Measurements from ENCODE around the gene CLPTM1L.

CLPTM1L gene

GRCh38 chr5:1274471-1274870 lies 70.4 kb downstream of the CLPTM1L start:
- no peak for DNase-seq (ENCODE audit: low read depth in 2 of 2)

DNA sequence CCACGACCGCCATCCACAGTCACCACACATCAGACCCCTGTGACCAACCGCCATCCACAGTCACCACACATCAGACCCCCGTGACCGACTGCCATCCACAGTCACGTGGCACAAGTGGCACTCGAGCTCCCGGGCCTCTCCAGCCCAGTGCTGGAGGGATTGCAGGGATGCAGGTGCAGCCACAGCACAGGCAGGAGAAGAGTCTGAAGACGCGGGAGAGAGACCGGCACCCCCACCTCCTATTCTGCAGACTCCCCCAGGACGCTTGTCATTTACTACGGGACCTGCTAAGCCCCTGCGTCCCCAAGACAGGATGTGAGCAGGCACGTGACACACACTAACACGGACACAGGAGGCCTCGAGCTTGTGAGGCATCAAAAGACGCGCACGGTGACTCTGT lies 71.2 kb downstream of the CLPTM1L start:
- no peak for DNase-seq (ENCODE audit: low read depth in 2 of 2)

- no peak for DNase-seq (ENCODE audit: low read depth in 2 of 2)
Measured at GRCh38 chr5:1272201-1272600, 72.7 kb downstream of the CLPTM1L start.

DNA sequence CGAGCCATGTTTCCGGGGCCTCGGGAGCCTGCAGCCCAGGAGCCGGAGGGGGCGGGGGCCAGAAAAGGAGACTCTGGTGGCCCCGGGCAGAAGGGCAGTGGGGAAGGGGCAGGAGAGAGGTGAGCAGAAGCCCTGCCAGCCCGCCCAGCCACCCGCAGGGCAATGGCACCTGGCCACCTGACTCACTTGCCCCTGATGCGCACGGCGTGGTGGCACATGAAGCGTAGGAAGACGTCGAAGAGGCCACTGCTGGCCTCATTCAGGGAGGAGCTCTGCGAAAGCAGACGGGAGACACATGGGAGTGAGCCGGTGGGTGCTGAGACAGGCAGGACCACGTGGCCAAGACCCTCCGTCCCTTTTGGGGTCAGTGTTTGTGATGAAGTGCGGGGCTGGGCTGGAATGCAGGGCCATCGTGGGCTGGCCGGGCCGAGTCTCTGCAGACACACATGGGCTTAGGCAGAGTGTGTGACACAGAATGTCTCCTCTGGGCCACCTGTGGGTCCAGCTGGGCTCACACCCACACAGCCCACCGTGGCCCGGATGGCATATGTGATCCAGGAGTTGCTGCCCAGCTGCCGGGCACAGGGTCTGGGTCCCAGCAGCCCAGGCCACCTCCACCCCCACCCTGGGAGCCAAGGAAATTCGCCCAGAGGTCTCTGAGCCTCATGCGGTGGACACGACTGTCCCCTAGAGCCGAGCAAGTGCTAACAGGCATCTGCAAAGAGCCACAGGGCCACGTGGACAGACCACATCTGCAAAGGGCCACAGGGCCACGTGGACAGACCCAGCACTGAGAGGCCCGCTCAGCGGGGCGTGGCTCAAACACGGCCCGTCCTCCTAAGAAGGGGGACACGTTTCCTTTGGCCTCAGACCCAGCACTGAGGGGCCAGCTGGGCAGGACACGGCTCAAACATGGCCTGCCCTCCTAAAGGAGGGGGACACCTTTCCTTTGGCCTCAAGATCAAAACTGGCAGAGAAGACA lies 73.7 kb downstream of the CLPTM1L start:
- no peak for DNase-seq (ENCODE audit: low read depth in 2 of 2)

DNA sequence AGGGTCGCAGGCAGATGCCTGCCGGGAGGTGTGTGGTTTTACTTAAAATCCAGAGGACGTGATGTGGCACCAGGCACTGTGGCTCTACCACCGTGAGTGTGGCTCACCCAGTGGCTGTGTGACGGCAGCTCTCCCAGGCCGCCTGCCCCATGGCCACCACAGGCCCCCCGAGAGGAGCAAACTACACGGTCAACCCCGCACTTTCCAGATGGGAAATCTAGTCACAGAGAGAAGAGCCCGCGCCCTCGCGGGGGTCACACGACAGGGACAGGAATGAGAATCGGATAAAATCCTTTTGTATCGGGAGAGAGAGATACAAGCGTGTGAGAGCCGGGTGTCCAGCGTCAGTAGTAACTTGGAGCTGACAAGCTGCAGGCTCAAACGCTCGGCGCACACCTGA lies 74.5 kb downstream of the CLPTM1L start:
- no peak for DNase-seq (ENCODE audit: low read depth in 2 of 2)

DNA sequence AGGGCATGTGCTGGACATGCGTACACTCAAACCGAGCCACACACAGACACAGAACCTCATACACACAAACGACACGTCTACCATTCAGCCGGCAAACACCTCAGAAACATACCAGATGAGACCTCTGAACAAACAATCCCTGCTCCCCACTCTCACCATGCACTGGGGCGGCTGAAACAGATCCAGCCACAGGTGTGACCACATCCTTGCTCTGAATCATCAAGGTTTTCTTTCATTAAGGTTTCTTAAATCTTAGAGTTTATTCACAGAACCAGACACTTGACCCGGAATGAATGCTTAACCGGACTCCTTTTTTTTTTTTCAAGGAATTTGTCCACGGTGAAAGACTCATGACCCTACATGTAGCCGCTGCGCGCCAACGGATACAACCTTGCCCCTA lies 76.2 kb downstream of the CLPTM1L start:
- DNase-seq (ENCODE audit: low read depth in 2 of 2) = peak; percentile 14 to 28

GRCh38 chr5:1268056-1268455 lies 76.8 kb downstream of the CLPTM1L start:
- DNase-seq (ENCODE audit: low read depth in 2 of 2) = no peak
